ENCODE data around the gene PNMA1.

The PNMA1 gene

GRCh38 chr14:73713803-73714655, at the start of gene PNMA1:
Gene PNMA1 (minus strand): TSS chr14:73714384. CDS start chr14:73713639, 745 bp downstream.
- Histone ChIP-seq H3K27ac (ENCODE audit: low read depth, low read length) (peak within 1 kb of the TSS; percentile 77), H3K79me2 (ENCODE audit: control insufficient read depth, insufficient read depth, low read length, unreplicated experiment) (peaks cover 38% of the 10 kb centered on the region), H3K36me3 (ENCODE audit: insufficient read depth, low read length) (no peaks in the 10 kb centered on the region; the same call in 1 of the 2 replicates), H2AFZ (ENCODE audit: low read length, unreplicated experiment) (peak within 1 kb of the TSS; percentile 79), H3K27me3 (ENCODE audit: insufficient read depth, low read length) (no peaks in the 10 kb centered on the region), H3K4me1 (ENCODE audit: control insufficient read depth, insufficient read depth, low read length, unreplicated experiment) (peaks cover 7% of the 10 kb centered on the region), H3K4me3 (ENCODE audit: low read depth, low read length) (peak within 1 kb of the TSS; percentile 93)

DNA sequence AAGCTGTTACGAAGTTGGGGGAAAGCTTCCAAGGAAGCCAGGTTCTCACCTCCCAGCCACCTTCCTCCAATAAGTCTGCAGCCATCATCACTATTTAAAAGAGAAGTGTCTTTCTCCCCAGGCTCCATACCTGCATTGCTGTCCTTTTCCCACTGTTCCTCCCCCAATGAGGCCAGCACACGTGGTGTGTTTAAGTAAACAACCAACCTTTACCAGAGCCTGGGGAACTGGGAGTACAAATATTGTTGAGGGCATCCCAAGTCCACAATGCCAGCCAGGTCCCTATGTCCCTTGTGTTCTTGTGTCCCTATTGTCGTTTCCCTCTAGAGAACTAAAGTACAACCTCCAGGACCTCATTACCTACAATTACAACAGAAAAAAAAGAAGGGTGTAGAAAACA, 49.2 kb upstream of the PNMA1 start:
- Histone ChIP-seq H2AFZ (ENCODE audit: low read length, unreplicated experiment) (no peak overlapping the region), H3K4me1 (ENCODE audit: control insufficient read depth, insufficient read depth, low read length, unreplicated experiment) (peaks cover 25% of the 10 kb centered on the region), H3K79me2 (ENCODE audit: control insufficient read depth, insufficient read depth, low read length, unreplicated experiment) (peaks cover 51% of the 10 kb centered on the region), H3K36me3 (ENCODE audit: insufficient read depth, low read length) (no peaks in the 10 kb centered on the region), H3K27ac (ENCODE audit: low read depth, low read length) (no peak overlapping the region), H3K4me3 (ENCODE audit: low read depth, low read length) (no peak overlapping the region), H3K27me3 (ENCODE audit: insufficient read depth, low read length) (no peaks in the 10 kb centered on the region)

- Histone ChIP-seq H3K79me2 (ENCODE audit: control insufficient read depth, insufficient read depth, low read length, unreplicated experiment) (peaks cover 61% of the 10 kb centered on the region), H3K27ac (ENCODE audit: low read depth, low read length) (no peak overlapping the region), H3K4me3 (ENCODE audit: low read depth, low read length) (no peak overlapping the region), H3K27me3 (ENCODE audit: insufficient read depth, low read length) (no peaks in the 10 kb centered on the region), H3K36me3 (ENCODE audit: insufficient read depth, low read length) (no peaks in the 10 kb centered on the region), H3K4me1 (ENCODE audit: control insufficient read depth, insufficient read depth, low read length, unreplicated experiment) (peaks cover 33% of the 10 kb centered on the region), H2AFZ (ENCODE audit: low read length, unreplicated experiment) (no peak overlapping the region)
Measured at GRCh38 chr14:73762375-73762822, 48.2 kb upstream of the PNMA1 start.

DNA sequence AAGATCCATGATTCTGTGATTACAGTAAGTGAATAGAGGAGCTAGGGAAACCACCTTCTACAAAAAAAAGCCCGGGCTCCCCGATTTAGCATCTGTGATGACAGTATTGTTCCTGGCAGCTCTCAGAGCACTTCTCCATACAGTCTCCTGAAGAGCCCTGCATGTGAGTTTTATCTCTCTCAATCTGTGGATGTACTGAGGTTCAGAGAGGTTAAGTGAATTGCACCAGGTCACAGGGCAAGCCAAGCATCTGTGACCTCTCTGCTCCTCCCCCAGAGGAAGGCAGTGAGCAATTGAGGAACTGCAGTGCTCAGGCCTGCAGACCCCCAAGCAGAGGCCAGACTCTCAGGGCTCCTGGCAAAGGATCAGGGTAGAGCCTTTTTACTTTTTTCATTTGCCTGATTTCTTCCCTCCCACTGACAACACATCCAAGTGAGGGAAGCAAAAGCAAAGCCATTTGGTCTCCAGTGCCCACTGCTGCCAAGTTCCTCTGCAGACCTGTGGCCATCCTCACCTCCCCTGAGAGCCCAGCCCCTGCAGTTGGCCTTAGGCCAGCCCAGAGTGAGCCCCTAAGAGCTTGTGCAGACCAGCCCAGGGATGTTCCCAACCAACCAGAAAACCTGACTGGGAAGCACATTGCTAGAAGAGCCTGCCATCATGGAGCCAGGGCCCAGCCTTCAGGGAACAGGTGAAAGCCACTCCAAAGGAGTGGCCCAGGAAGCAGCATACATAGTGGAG, 47.6 kb upstream of the PNMA1 start:
- no peak overlapping the region for H3K4me3 ChIP-seq (ENCODE audit: low read depth, low read length)
- peak overlapping the region; percentile 90 for H3K27ac ChIP-seq (ENCODE audit: low read depth, low read length)

GRCh38 chr14:73760598-73761586, 46.7 kb upstream of the PNMA1 start:
- H3K27ac ChIP-seq (ENCODE audit: low read depth, low read length), result peak overlapping the region; percentile 90
- no peaks in the 10 kb centered on the region for H3K36me3 ChIP-seq (ENCODE audit: insufficient read depth, low read length)
- H3K27me3 ChIP-seq (ENCODE audit: insufficient read depth, low read length), result no peaks in the 10 kb centered on the region
- H3K4me1 ChIP-seq (ENCODE audit: control insufficient read depth, insufficient read depth, low read length, unreplicated experiment), result peaks cover 48% of the 10 kb centered on the region
- peak overlapping the region; percentile 87 for H3K4me3 ChIP-seq (ENCODE audit: low read depth, low read length)
- H2AFZ ChIP-seq (ENCODE audit: low read length, unreplicated experiment), result peak overlapping the region; percentile 34
- H3K79me2 ChIP-seq (ENCODE audit: control insufficient read depth, insufficient read depth, low read length, unreplicated experiment), result peaks cover 65% of the 10 kb centered on the region

More for the DNA sequence above, 47.6 kb upstream of the PNMA1 start:
- Histone ChIP-seq H3K36me3 (ENCODE audit: insufficient read depth, low read length) (no peaks in the 10 kb centered on the region), H2AFZ (ENCODE audit: low read length, unreplicated experiment) (no peak overlapping the region), H3K79me2 (ENCODE audit: control insufficient read depth, insufficient read depth, low read length, unreplicated experiment) (peaks cover 66% of the 10 kb centered on the region), H3K4me1 (ENCODE audit: control insufficient read depth, insufficient read depth, low read length, unreplicated experiment) (peaks cover 39% of the 10 kb centered on the region), H3K27me3 (ENCODE audit: insufficient read depth, low read length) (no peaks in the 10 kb centered on the region)

DNA sequence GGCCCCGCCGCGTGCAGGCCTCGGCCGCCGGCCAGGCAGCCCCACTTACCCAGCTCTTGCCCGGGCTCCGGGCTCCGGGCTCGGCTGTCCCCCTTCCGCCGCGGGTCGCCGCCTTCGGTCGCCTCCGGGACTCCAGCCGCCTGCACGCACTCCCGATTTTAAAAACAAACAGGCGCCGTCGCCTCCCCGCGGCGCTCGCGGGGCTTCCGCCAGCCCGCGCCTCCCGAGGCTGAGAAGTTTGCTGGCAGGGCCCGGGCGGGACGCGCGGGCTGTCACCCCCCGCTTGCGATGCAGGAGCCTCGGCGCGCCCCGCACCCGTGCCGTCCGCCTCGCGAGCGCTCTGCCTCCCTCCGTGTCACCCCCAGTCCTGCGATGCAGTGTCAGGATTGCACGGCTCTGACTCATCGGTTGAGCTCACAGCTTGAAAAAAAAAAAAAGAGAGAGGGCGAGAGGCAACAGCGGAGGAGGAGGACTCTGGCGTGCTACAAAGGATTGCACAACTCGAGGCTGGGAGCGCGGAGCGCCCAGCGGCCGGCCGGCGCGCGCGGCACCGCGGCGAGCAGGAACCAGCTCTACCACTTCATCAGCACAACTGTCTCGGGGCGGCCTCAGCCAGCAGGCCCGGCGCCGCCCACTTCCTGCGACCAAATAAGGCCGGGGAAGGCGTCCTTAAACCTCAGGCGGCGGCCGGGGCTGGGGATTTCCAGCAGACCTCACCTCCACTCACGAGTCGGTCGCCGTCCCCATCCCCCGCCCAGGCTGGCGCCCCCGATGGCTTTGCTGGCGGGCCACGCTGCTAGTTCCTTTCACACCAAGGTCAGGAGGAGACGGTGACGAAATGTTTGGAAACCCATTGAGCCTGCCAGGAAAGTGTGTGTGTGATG, 45.8 kb upstream of the PNMA1 start:
- H3K36me3 ChIP-seq (ENCODE audit: insufficient read depth, low read length), result no peaks in the 10 kb centered on the region
- H3K79me2 ChIP-seq (ENCODE audit: control insufficient read depth, insufficient read depth, low read length, unreplicated experiment), result peaks cover 69% of the 10 kb centered on the region
- peak overlapping the region; percentile 34 for H2AFZ ChIP-seq (ENCODE audit: low read length, unreplicated experiment)
- no peaks in the 10 kb centered on the region for H3K27me3 ChIP-seq (ENCODE audit: insufficient read depth, low read length)
- H3K27ac ChIP-seq (ENCODE audit: low read depth, low read length), result peak overlapping the region; percentile 90
- peaks cover 51% of the 10 kb centered on the region for H3K4me1 ChIP-seq (ENCODE audit: control insufficient read depth, insufficient read depth, low read length, unreplicated experiment)
- peak overlapping the region; percentile 87 for H3K4me3 ChIP-seq (ENCODE audit: low read depth, low read length)

DNA sequence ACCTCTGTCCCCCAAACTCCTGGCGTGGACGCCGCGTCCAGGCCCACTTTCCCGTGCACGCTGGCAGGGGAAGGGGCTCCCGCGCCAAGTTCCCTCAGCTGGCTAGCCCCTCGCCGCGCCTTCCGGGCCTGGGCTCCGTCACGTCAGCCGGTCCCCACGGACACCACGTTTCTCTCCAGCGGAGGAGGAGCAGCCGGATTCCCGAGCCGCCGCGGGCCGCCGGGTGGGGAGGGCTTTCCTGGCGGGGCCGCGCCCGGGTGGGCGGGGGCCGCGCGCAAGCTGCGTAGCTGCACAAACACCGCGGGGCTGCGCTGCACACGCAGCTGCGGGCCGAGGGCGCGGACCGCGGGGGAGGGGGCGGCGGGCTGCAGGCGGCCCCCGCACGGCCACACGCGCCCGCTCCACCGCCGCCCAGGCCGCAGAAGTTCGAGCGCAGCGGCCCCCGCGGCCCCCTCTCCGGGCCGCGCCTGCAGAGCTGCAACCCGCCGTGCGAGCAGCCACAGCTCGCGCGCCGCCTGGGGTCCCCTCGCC, 45.1 kb upstream of the PNMA1 start:
- Histone ChIP-seq H3K4me3 (ENCODE audit: low read depth, low read length) (peak overlapping the region; percentile 87), H2AFZ (ENCODE audit: low read length, unreplicated experiment) (no peak overlapping the region), H3K27me3 (ENCODE audit: insufficient read depth, low read length) (no peaks in the 10 kb centered on the region), H3K79me2 (ENCODE audit: control insufficient read depth, insufficient read depth, low read length, unreplicated experiment) (peaks cover 72% of the 10 kb centered on the region), H3K4me1 (ENCODE audit: control insufficient read depth, insufficient read depth, low read length, unreplicated experiment) (peaks cover 56% of the 10 kb centered on the region), H3K27ac (ENCODE audit: low read depth, low read length) (peak overlapping the region; percentile 90), H3K36me3 (ENCODE audit: insufficient read depth, low read length) (no peaks in the 10 kb centered on the region)

GRCh38 chr14:73758392-73759182, 44.4 kb upstream of the PNMA1 start:
- peaks cover 62% of the 10 kb centered on the region for H3K4me1 ChIP-seq (ENCODE audit: control insufficient read depth, insufficient read depth, low read length, unreplicated experiment)
- peak overlapping the region; percentile 87 for H3K4me3 ChIP-seq (ENCODE audit: low read depth, low read length)
- H2AFZ ChIP-seq (ENCODE audit: low read length, unreplicated experiment), result no peak overlapping the region
- peak overlapping the region; percentile 63 for H3K27ac ChIP-seq (ENCODE audit: low read depth, low read length)
- no peaks in the 10 kb centered on the region for H3K36me3 ChIP-seq (ENCODE audit: insufficient read depth, low read length)
- no peaks in the 10 kb centered on the region for H3K27me3 ChIP-seq (ENCODE audit: insufficient read depth, low read length)
- peaks cover 79% of the 10 kb centered on the region for H3K79me2 ChIP-seq (ENCODE audit: control insufficient read depth, insufficient read depth, low read length, unreplicated experiment)
